Stimulated activated CD4-positive, alpha-beta T cell treated with anti-CD3 and anti-CD28 coated beads, Interleukin-12 subunit alpha, Interleukin-12 subunit beta, amount 100 ng/mL, for 48 hours (primary cell): ENCODE measurements around the gene CXCL16.
"Not testable (repeated sequence)": the region's sequence is repeated elsewhere in the genome, so short reads cannot be mapped to it uniquely, and the experiment has no call there.

ENCODE experiments used
- DNase-seq, 3 donors: peaks; one replicate each; pipeline ENCODE4 v3.0.0-alpha.2; 2020; ENCODE audit warnings: low read depth in 2 of 3, low spot score in 1 of 3

The CXCL16 gene

DNA sequence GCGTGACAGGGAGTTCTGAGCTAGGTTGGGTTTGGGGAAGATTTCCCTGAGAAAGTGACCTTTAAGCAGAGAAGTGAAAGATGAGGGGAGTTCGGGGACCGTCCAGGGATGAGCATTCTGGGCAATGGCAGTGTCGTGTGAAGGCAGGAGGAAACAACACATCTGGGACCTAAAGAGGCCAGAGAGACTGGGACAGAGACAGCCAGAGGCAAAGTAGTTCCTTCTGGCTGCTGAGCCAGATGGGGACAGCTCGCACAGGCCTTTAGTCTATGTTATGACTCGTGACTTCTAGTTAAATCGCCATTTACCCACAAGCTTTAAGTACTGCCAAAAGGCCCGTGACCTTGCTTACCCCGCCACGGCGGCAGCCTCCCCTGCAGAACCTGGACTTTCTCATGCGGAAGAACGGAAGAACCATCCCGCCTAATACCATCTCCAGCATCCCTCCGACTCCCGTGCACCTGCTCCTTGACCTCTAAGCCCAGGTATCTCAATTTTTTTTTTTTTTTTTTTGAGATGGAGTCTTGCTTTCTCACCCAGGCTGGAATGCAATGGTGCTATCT is 17.0 kb downstream of the CXCL16 start:
- no peak for DNase-seq

DNA sequence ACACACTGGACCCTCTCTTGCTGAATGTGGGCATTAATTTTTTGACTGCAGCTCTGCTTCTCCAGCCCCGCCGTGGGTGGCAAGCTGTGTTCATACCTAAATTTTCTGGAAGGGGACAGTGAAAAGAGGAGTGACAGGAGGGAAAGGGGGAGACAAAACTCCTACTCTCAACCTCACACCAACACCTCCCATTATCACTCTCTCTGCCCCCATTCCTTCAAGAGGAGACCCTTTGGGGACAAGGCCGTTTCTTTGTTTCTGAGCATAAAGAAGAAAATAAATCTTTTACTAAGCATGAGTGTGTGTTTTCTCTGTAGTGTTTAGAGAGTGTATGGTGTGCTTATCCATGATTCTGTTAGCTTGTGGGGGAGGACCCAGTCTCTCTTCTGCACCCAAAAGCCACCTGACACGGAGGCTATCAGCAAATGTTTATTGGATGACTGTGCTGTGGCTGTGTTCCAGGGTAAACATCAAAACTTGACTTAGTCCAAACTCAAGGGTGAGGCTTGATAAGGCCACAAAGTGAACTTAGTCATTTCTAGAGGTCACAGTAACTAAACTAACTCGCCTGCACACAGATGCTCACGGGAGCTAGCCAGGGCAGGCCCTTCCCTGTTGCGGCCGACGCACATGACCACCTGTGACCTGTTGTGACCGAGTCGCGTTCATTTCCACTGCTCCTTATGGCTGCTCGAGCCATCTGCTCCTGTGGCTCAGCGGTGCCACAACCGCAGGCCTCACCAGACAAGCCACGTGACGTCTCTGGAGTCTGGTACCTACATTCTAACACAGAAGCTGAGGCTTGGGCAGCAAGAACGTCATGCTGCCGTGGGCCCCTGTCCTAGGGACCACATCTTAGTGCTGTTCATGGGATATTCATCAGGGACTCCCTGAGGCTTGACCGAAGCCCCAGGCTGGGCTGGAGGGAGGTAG is 18.3 kb downstream of the CXCL16 start:
- no peak for DNase-seq

DNA sequence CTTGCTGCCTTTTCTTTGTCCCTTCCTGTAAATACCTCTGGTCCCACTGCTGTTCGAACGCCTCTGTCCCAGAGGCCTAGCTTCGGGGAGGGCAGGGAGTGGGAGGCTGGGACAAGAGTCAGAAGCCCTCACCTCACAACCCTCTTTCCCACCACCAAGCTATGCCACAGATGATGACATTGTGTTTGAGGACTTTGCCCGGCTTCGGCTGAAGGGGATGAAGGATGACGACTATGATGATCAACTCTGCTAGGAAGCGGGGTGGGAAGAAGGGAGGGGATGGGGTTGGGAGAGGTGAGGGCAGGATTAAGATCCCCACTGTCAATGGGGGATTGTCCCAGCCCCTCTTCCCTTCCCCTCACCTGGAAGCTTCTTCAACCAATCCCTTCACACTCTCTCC is 18.9 kb downstream of the CXCL16 start:
- DNase-seq: no peak

DNA sequence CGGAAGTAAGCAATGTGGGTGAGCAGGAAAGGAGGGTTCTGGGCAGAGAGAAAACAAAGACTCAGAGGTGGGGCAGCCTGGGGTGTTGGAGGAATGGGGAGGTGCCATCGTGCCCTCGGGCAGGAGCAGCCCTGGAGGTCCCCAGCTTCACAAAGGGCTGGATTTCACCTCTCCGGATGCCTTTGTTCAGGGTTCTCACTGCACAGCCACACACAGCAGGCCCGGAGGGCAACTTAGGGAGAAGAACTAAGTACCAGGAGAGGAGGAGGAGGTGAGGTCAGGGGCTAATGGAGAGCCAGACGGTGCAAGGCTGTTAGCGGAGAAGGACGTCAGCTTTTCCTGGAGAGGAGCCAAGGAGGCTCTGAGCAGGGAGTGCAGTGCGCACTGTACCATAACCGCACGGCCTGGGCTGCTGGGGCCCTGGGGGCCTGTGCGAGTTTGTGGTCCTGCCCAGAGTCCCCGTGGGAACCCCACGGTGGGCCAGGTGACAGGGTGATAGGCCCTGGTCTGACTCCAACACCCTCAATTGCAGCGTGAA is 20.0 kb downstream of the CXCL16 start:
- no peak for DNase-seq

DNA sequence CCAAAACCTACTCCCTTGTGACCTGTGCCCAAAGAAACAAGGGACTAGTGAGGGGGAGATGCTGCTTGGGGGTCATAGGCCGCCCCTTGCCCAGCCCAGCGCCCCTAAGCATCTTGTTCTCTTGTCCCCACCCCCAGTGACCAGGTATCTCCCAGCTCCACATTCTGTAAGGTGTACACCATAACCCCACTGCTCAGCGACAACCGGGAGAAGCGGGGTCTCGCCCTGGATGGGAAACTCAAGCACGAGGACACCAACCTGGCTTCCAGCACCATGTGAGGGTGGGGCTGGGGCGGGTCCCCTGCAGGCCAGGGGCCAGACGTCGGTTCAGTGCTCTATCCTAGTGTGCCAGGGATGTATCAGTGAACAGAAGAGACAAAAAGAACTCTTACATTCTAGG is 20.6 kb downstream of the CXCL16 start:
- DNase-seq: no peak

DNA sequence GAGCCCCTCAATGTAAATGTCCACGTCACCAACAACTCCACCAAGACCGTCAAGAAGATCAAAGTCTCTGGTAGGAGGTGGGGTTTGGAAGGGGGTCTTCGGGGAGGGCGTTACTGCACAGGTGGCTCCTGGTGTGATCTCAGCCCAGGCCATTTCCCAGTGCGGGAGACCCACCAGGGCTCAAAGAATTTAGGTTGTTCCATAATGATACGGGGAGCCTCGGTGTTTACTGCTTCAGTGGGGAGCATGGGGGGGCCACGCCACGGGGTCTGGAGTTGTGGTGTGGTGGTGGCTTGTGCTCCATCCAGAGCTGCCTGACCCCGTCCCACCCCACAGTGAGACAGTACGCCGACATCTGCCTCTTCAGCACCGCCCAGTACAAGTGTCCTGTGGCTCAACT is 21.5 kb downstream of the CXCL16 start:
- no peak for DNase-seq

DNA sequence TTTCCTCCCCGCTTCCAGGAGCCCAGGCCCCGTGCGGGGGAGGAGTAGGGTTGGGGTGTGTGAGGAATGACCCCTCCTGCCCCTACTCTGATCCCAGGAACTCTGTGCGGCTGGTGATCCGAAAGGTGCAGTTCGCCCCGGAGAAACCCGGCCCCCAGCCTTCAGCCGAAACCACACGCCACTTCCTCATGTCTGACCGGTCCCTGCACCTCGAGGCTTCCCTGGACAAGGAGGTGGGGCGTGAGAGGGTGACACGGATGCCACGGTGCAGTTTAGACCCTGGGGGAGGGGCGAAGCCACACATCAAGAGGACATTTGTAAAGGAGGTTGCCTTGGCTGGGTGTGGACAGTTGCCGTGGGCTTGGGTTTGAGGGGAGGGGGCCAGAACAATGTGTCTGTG is 21.9 kb downstream of the CXCL16 start:
- DNase-seq: no peak

DNA sequence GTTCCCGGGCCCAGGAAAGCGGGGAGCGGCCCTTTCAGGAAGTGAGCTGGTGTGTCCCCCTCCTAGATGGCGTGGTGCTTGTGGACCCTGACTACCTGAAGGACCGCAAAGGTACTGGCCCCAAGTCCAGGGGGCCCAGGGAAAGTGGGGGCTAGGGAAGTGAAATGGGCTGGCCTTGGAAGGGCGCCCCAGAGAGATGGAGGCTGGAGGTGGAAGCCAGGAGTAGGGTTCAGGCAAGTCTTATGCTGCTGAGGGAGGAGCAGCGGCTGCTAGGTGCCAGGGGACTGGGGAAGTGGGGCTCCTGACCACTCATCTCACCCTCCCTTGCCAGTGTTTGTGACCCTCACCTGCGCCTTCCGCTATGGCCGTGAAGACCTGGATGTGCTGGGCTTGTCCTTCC is 23.6 kb downstream of the CXCL16 start:
- DNase-seq: no peak

DNA sequence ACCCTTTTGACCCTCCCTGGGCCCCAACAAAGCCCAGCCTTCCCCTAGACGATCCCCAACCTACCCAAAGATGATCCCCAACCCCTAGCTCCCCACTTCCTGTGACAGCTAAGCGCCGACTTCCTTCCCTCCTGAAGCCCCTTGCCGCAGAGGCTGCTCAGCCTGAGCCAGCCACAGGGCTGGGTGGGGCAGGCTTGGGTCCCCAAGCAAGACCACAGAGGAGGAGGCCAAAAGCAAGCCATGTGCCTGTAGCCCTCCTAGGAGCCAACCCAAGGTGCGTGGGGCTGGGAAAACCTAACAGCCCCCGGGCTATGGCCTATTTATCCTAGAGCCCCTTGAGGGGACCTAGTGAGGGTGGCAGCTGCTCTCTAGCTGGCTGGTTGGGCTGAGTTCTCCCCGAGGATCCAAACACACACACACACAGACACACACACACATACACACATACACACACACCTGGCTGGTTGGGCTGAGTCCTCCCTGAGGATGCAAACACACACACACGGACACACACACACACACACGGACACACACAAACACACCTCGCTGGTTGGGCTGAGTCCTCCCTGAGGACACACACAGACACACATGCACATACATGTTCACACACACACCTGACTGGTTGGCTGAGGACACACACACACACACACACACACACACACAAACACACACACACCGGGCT is 24.5 kb downstream of the CXCL16 start:
- DNase-seq: no peak

DNA sequence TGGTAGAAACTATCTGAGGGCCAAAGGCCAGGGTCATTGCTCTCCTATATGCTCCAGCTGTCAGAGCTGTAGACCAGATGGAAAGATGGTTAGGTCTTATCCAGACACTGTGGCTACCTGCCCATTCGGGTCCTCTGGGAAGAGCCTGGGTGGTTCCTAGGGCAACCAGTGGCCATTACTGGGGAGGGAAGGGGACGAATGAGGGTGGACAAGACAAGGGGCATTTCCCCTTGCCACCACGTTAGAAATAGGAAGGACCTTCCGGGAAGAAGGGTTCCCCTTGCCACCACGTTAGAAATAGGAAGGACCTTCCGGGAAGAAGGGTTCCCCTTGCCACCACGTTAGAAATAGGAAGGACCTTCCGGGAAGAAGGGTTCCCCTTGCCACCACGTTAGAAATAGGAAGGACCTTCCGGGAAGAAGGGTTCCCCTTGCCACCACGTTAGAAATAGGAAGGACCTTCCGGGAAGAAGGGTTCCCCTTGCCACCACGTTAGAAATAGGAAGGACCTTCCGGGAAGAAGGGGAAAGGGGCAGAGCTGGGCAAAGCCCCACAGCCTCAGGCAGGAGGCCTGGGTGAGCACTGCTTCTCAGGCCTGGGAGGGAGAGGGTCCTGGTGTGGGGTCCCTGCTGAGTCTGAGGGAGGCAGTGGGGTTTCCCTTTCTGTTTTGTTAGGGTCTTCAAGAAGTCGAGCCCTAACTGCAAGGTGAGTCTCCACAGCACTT is 25.2 kb downstream of the CXCL16 start:
- DNase-seq: not testable (repeated sequence)

DNA sequence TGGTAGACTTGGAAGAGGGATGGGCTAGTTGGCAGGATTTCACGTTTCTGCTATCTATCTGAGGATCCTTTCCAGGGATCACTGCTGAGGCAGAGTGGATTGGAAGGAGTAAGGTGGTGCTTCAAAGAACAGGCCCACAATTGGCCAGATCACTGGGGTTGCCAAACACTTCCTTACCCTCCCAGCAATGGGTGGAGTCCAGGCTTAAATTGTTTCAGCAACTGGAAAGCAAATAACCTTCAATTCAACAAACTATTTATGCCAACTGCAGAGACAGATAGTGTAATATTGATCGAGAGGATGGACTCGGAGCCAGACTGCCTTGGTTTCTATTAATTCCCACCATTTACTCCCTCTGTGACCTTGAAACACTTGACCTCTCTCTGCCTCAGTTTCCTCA is 27.2 kb downstream of the CXCL16 start:
- DNase-seq: no peak

DNA sequence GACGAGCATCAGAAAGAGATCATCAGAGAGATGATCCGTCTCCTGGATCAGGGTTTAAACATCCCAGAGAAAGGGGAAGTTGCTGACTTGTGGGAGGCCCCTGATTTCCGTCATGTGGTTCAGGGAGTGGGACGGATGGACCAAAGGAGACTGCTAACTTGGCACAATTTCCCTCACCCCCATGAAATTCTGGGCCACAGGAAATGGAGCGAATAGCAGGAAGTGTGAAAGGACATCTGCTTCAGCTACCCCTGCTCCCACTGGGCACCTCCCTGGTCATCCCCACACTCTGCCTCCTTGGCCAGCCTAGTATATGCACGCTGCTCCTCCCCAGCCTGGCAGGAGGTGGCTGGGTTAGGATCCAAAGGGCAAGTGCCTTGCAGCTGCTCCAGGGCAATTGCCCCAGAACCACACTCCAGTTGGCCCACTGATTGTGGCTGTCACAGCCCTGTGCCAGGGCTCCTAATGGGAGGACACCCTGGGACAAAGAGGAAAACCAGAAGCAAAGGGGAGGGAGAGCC is 28.0 kb downstream of the CXCL16 start:
- no peak for DNase-seq

DNA sequence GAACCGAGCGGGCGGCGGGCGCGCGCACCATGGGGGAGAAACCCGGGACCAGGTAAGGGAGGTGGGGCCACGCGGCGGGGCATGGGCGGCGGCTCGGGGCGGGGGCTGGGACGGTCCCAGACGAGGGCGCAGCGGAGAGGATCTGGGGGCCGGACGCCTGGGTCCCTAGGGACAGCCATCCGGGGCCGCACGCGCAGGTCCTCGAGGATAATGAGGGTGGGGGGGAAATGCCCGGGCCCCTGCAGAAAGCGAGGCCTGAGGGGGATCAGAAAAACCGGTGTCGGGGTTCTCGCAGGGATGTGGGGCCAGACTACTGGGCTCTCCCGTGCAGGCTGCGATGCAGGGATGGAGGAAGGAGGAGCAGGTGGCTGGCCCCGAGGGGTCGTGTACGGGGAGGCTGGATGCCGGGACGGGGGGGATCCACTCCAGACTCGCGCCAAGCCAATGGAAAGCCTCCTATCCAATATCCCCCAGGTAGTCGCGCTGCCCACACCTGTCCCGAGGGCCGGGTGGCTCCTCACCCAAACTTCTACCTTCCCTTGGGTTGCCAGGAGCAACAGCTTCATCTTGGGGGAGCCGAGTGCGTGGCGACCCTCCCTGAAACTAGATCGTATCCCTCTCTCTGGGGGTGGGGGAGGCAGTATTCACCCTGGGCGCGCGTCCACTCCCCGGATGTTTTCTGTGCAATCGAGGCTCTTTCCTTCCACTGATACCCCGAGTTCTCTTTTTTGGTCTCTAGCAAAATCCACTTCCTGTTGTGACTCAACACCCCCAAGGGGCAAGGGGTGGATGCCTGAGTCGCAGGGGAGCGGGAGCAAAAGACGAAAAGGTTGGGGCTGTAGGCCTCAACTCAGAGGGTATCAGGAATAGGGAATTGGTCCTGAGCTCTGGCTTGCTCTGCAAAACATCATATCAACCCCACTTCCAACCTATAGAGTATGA is 28.8 kb downstream of the CXCL16 start:
- DNase-seq: no peak

DNA sequence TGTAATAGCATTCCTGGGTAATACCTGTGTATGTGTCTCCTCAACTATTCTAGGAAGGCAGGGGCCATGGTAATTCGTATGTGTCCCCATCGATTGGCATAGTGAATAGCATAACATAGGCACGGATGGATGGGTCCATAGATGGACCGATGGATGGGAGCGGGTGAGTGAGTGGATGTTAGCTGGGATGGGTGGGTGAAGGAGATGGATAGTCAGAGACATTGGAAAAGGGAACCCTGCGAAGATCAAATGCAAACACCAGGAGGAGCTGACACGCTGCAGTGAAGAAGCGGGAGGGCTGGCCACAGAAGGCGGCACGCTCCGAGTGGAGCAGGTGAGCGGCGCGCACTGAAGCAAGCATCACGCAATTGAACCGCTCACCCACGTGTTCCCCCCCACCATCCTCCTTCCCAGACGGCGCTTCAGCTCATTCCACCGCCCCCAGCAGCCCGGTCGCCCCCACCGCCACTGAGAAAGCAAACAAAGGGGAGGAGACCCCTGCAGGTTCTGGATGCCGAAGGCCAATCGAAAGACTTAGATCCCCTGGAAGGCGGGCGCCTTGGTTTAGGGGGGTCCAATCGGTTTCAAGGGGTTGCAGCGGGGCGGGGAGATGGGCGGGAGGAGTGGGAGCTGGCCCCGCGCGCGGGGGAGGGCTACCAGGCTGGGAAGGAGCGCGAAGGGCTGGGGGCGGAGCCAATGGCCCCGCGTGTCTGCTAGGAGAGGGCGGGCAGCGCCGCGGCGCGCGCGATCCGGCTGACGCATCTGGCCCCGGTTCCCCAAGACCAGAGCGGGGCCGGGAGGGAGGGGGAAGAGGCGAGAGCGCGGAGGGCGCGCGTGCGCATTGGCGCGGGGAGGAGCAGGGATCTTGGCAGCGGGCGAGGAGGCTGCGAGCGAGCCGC is 29.7 kb downstream of the CXCL16 start, which contains the start of gene ARRB2:
Gene ARRB2, plus strand, starts transcription at position 839 of the 899 bp plus-strand sequence. CDS start 90 bp downstream, outside the sequence.
- peak; percentile 92 to 97 (median 96) for DNase-seq

DNA sequence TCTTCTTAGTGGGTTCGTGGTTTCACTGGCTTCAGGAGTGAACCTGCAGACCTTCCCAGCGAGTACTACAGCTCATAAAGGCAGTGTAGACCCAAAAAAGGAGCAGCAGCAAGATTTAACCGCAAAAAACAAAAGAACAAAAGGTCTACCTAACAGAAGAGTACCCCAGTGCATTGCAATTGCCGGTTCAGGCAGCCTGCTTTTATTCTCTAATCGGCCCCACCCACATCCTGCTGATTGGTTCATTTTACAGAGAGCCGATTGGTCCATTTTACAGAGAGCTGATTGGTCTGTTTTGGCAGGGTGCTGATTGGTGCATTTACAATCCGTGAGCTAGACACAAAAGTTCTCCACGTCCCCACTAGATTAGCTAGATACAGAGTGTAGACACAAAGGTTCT is 31.3 kb downstream of the CXCL16 start:
- DNase-seq: peak; percentile 43 to 65 (median 57)

DNA sequence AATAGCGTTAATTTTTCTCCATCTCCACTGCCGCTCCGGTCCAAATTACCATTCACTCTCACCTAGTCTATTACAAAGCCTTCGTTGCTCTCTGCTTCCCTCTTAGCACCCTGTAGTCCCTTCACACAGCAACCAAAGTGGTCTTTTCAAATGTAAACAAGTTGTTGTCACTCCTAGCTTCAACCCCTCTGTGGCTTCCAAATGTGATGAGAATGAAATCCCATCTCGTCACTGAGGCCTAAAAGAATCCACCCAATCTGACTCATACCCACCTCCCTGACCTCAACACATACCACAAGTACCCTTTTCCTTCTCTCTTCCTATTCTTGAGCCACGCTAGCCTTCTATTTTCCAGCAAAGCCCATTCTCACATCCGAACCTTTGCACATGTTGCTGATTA is 33.6 kb downstream of the CXCL16 start:
- DNase-seq: no peak

DNA sequence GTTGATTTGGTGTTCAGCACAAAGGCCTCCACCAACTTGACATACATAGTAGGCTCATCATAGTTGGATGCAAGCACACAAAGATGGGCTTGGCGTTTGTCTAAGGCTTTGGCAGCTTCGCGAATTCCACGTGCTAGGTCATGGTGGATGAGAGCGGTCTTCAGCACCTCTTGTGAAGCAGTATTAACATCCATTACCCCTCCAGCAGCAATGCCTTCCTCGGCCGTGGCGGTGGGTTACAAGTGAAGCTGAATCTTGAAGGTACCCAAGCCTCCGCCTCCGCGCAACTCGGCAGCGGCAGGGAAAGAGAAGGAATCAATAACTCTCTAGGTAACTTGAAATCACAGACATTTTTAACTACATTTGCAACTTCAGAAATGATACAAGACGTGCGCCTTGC is 34.7 kb downstream of the CXCL16 start:
- no peak for DNase-seq

DNA sequence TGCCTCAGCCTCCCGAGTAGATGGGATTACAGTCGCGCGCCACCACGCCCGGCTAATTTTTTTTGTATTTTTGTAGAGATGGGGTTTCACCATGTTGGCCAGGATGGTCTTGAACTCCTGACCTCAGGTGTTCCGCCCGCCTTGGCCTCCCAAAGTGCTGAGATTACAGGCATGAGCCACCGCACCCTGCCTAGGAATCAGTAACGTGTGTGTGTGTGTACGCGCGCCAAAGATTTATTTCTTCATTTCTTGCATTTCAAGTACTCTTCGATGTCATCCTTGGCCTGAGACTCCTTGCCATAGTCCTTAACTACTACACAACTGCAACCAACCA is 35.2 kb downstream of the CXCL16 start:
- not testable (repeated sequence) for DNase-seq

DNA sequence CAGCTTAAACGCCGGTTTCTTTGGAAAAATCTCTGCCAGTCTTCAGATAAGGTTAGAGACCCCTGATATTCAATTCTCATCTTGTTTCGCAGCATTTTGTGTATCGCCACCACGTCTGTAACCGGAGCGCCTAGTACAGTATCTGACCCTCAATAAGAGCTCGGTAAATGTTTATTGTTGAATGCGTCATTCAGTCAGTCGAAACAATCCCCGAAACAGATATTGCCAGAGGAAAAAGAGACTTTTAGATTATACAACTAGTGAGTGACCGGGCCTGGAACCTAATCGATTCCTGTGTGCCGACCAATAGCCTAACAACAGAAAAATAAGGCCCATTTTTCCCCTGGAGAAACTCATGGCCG is 36.4 kb downstream of the CXCL16 start:
- no peak for DNase-seq
